DOHH2 (cell line): Measurements from ENCODE around the gene GBP2.
"Not testable (repeated sequence)": the region's sequence is repeated elsewhere in the genome, so short reads cannot be mapped to it uniquely, and the experiment has no call there.

Experiments used
- H3F3A ChIP-seq: fragments of 200-600 bp; sonication (generic), shearing (Covaris generic); 2 replicates; pipeline ENCODE4 v1.6.0; 2016; ENCODE audit warnings: antibody characterized with exemption, mild to moderate bottlenecking; ENCODE audit not compliant: control insufficient read depth, insufficient read depth
- H3K27ac ChIP-seq: fragments of 200-600 bp; sonication (generic); 2 replicates; pipeline ENCODE4 v1.5.1; 2014; ENCODE audit warnings: low read depth, mild to moderate bottlenecking, low read length, moderate library complexity
- H3K27me3 ChIP-seq: fragments of 200-600 bp; sonication (generic); 2 replicates; pipeline ENCODE4 v1.6.1; 2014; ENCODE audit warnings: mild to moderate bottlenecking, low read length, mixed read lengths; ENCODE audit not compliant: control insufficient read depth
- H3K36me3 ChIP-seq: fragments of 200-600 bp; sonication (generic); 2 replicates; pipeline ENCODE4 v1.6.1; 2014; ENCODE audit warnings: mild to moderate bottlenecking, low read length, moderate library complexity, mixed read lengths; ENCODE audit not compliant: control insufficient read depth
- H3K4me1 ChIP-seq: fragments of 200-600 bp; sonication (generic); 2 replicates; pipeline ENCODE4 v1.6.1; 2014; ENCODE audit warnings: mild to moderate bottlenecking, low read length, mixed read lengths; ENCODE audit not compliant: control insufficient read depth
- H3K4me2 ChIP-seq: fragments of 200-600 bp; sonication (generic); 2 replicates; pipeline ENCODE4 v1.6.0; 2014; ENCODE audit warnings: mild to moderate bottlenecking, low read length, moderate library complexity
- H3K4me3 ChIP-seq: fragments of 200-600 bp; sonication (generic); 2 replicates; pipeline ENCODE4 v1.5.1; 2014; ENCODE audit warnings: mild to moderate bottlenecking, low read length, mixed read lengths
- H3K79me2 ChIP-seq: fragments of 200-600 bp; sonication (generic); 2 replicates; pipeline ENCODE4 v1.6.1; 2014; ENCODE audit warnings: mild to moderate bottlenecking, low read length, mixed read lengths; ENCODE audit not compliant: control insufficient read depth
- H3K9me2 ChIP-seq: fragments of 200-600 bp; sonication (generic); replicated peaks from 2 replicates; pipeline ENCODE4 v1.6.1; 2014; ENCODE audit warnings: mild to moderate bottlenecking, low read length, mixed read lengths; ENCODE audit not compliant: control insufficient read depth
- H3K9me3 ChIP-seq: fragments of 200-600 bp; sonication (generic); 2 replicates; pipeline ENCODE4 v1.6.1; 2014; ENCODE audit warnings: antibody characterized with exemption, low read length, mixed read lengths; ENCODE audit not compliant: control insufficient read depth, insufficient read depth
- H4K20me1 ChIP-seq: fragments of 200-600 bp; sonication (generic); 2 replicates; pipeline ENCODE4 v1.6.0; 2014; ENCODE audit warnings: low read depth, mild to moderate bottlenecking, antibody characterized with exemption, low read length, moderate library complexity; ENCODE audit not compliant: control insufficient read depth, insufficient read depth
- CTCF ChIP-seq: fragments of 200-600 bp; sonication (generic); IDR thresholded peaks from one replicate; pipeline ENCODE4 v1.5.1; 2014; ENCODE audit warnings: antibody characterized with exemption, mild to moderate bottlenecking, low read depth, low read length; ENCODE audit not compliant: poor library complexity, severe bottlenecking
- EZH2phosphoT487 ChIP-seq: fragments of 200-600 bp; sonication (generic); IDR thresholded peaks from 2 replicates; pipeline ENCODE4 v1.6.1; 2017; ENCODE audit warnings: borderline replicate concordance, mild to moderate bottlenecking, antibody characterized with exemption, low read length, moderate library complexity, mixed read lengths

GBP2 gene

GRCh38 chr1:89126602-89127565 lies 970 bp upstream of the GBP2 start:
- not testable (repeated sequence) for H3K79me2 ChIP-seq, H3K9me2 ChIP-seq, H3K9me3 ChIP-seq, H3K27ac ChIP-seq, H3F3A ChIP-seq, H3K4me3 ChIP-seq, H4K20me1 ChIP-seq, H3K36me3 ChIP-seq, H3K27me3 ChIP-seq, H3K4me1 ChIP-seq, H3K4me2 ChIP-seq

- Histone ChIP-seq H3K27me3 (no peaks in the 10 kb centered on the region), H3K36me3 (no peaks in the 10 kb centered on the region), H4K20me1 (no peaks in the 10 kb centered on the region), H3K4me1 (no peaks in the 10 kb centered on the region), H3K4me3 (no peak overlapping the region), H3K9me3 (no peaks in the 10 kb centered on the region), H3F3A (no peaks in the 10 kb centered on the region), H3K4me2 (no peak overlapping the region), H3K79me2 (no peaks in the 10 kb centered on the region), H3K9me2 (no peaks in the 10 kb centered on the region), H3K27ac (no peak overlapping the region)
- TF ChIP-seq CTCF: no peak
- TF ChIP-seq EZH2phosphoT487: no peak
Observed at GRCh38 chr1:89125240-89125912, 538 bp downstream of the GBP2 start.

GRCh38 chr1:89121641-89122040 lies 4.3 kb downstream of the GBP2 start:
- no peaks in the 10 kb centered on the region for H4K20me1 ChIP-seq
- no peak overlapping the region for H3K4me2 ChIP-seq
- H3K79me2 ChIP-seq: no peaks in the 10 kb centered on the region
- no peaks in the 10 kb centered on the region for H3K9me2 ChIP-seq
- H3K27me3 ChIP-seq: no peaks in the 10 kb centered on the region
- TF ChIP-seq EZH2phosphoT487 (no peak), CTCF (no peak)
- H3K9me3 ChIP-seq: no peaks in the 10 kb centered on the region
- no peaks in the 10 kb centered on the region for H3F3A ChIP-seq
- no peak overlapping the region for H3K27ac ChIP-seq
- H3K36me3 ChIP-seq: no peaks in the 10 kb centered on the region
- no peak overlapping the region for H3K4me3 ChIP-seq
- H3K4me1 ChIP-seq: no peaks in the 10 kb centered on the region

- no peak overlapping the region for H3K27ac ChIP-seq
Observed at GRCh38 chr1:89114662-89115061, 11.3 kb downstream of the GBP2 start.

More at GRCh38 chr1:89114662-89115061, 11.3 kb downstream of the GBP2 start:
- Histone ChIP-seq H3K9me2 (no peaks in the 10 kb centered on the region), H3K27me3 (no peaks in the 10 kb centered on the region), H3K79me2 (no peaks in the 10 kb centered on the region), H3F3A (no peaks in the 10 kb centered on the region), H3K4me1 (no peaks in the 10 kb centered on the region), H3K4me3 (no peak overlapping the region), H3K36me3 (no peaks in the 10 kb centered on the region), H3K4me2 (no peak overlapping the region), H4K20me1 (no peaks in the 10 kb centered on the region), H3K9me3 (no peaks in the 10 kb centered on the region)
- TF ChIP-seq EZH2phosphoT487: no peak
